Erythroblast (primary cell): ENCODE measurements around the gene SUZ12.
"Not testable (repeated sequence)": the region's sequence is repeated elsewhere in the genome, so short reads cannot be mapped to it uniquely, and the experiment has no call there.

Source experiments
- GATA1 ChIP-seq: IDR thresholded peaks from 2 replicates; pipeline ENCODE4 v1.6.1; 2011; ENCODE audit warnings: low read depth, mild to moderate bottlenecking, control low read depth, low read length, moderate library complexity
- POLR2A ChIP-seq: IDR thresholded peaks from 2 replicates; pipeline ENCODE4 v1.6.1; 2011; ENCODE audit warnings: mild to moderate bottlenecking, low read length

DNA sequence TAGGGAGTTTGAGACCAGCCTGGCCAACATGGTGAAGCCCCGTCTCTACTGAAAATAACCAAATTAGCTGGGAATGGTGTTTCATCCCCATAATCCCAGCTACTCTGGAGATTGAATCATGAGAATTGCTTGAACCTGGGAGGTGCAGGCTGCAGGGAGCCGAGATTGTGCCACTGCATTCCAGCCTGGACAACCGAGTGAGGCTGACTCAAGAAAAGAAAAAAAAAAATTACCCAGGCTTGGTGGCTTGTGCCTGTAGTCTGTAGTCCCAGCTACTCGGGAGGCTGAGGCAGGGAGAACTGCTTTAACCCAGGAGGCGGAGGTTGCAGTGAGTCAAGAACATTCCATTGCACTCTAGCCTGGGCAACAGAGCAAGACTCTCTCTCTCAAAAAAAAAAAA, 33.6 kb downstream of the SUZ12 start:
- not testable (repeated sequence) for TF ChIP-seq POLR2A, GATA1
